A549 treated with Mapracorat at 1 μM for 4 hours (cell line): Measurements from ENCODE around the gene ING3. TPM values are rescaled to one million over a fixed set of nuclear protein-coding genes. Genes with fewer than 3 reads are reported as not detected.

ENCODE experiments used
- total RNA-seq: library from RNA; stranded (reverse); fragments of 200-300 nt; extraction: Qiagen RNA extraction; gene quantifications from 5 replicates; pipeline ENCODE4 v1.2.3, GENCODE V29; 2022

The ING3 gene
- total RNA-seq = 4.9 to 5.8 TPM (median 5.1 TPM) in 5 replicates

DNA sequence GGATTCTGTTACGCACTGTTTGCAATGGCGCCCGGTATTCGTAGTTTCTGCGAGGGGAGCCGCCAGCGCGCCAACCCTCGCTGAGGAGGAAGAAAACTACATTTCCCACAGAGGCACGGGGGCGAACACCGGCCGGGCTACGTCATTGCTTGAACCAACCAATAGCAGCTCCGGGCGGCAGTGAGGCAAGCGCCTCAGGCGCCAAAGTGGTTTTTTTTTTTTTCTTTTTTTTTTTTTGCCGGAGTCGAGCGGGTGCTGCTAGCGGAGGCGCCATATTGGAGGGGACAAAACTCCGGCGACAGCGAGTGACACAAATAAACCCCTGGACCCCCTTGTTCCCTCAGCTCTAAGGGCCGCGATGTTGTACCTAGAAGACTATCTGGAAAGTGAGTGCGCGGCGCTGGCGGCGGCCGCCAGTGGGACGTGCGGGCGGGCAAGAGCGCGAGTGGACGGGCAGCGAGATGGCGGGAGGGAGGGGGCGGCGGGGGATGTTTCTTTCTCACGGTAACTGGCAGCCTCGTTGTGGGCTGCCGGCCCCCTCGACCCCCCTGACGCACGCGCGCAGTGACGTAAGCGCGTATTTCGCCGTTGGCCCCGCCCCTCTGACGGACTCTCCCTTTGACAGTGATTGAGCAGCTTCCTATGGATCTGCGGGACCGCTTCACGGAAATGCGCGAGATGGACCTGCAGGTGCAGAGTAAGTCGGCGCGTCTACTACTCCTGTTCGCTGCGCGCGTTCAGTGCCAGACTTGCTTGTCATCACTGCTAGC lies at the start of gene ING3:
TSS of gene ING3 (plus strand) at position 239 of the 770 bp plus-strand sequence. CDS start at position 359, 120 bp downstream.

GRCh38 chr7:120988591-120989256 lies 38.1 kb downstream of the ING3 start, which contains the start of gene CPED1:
Gene CPED1, plus strand, starts transcription at chr7:120988711. Its CDS starts 911 bp downstream, at chr7:120989622.

Other genes starting within 250 kb of the ING3 start
- 0.46 to 0.59 TPM (median 0.49 TPM) in 5 replicates for gene TSPAN12, start 92.6 kb upstream of the ING3 start, total RNA-seq
- 0.05 TPM in 1 of 5 replicates, not detected in the others for gene CPED1, start 37.9 kb downstream of the ING3 start, total RNA-seq